Effector memory CD8-positive, alpha-beta T cell (primary cell): ENCODE measurements around the gene SLC29A2.
A peak's percentile ranks its signal among the peaks of the same experiment; 100 is the strongest.

ENCODE experiments used
- ATAC-seq: fragments of 150-1000 bp; cut with Tn5 transposase; replicated peaks from 2 replicates; pipeline ENCODE4 v1.10.0; 2021; ENCODE audit warnings: mild to moderate bottlenecking, moderate library complexity
- DNase-seq, 3 experiments: peaks; one replicate each; pipeline ENCODE4 v3.0.0; 2021
- H3K27ac Mint-ChIP-seq, 2 donors: one replicate each; pipeline ENCODE4 v1.8.0; 2022; ENCODE audit warnings: mild to moderate bottlenecking in 2 of 2, mixed read lengths in 2 of 2, moderate library complexity in 2 of 2
- H3K27me3 Mint-ChIP-seq, 2 donors: one replicate each; pipeline ENCODE4 v1.8.0; 2022; ENCODE audit warnings: mixed read lengths in 2 of 2
- H3K36me3 Mint-ChIP-seq: one replicate; pipeline ENCODE4 v1.8.0; 2022; ENCODE audit warnings: mild to moderate bottlenecking, moderate library complexity, mixed read lengths; ENCODE audit not compliant: insufficient read depth
- H3K4me1 Mint-ChIP-seq, 2 donors: one replicate each; pipeline ENCODE4 v1.8.0; 2022; ENCODE audit warnings: low read depth in 2 of 2, mixed read lengths in 2 of 2
- H3K4me3 Mint-ChIP-seq, 2 donors: one replicate each; pipeline ENCODE4 v1.8.0; 2022; ENCODE audit warnings: mild to moderate bottlenecking in 2 of 2, mixed read lengths in 2 of 2, moderate library complexity in 2 of 2
- H3K9me3 Mint-ChIP-seq, 2 donors: one replicate each; pipeline ENCODE4 v1.8.0; 2022; ENCODE audit warnings: mixed read lengths in 2 of 2

Gene SLC29A2

GRCh38 chr11:66331542-66332370 is 39.8 kb downstream of the SLC29A2 start:
- Mint-ChIP-seq H3K27me3 (no peaks in the 10 kb centered on the region), H3K4me3 (no peak overlapping the region), H3K36me3 (peaks cover 11% of the 10 kb centered on the region), H3K4me1 (peaks cover 29 to 34% of the 10 kb centered on the region in 2 donors), H3K9me3 (no peaks in the 10 kb centered on the region), H3K27ac (no peak overlapping the region)
- no peak for ATAC-seq
- no peak for DNase-seq

- no peak for ATAC-seq
- Mint-ChIP-seq H3K36me3 (peaks cover 4% of the 10 kb centered on the region), H3K27ac (no peak overlapping the region), H3K4me1 (peaks cover 25 to 29% of the 10 kb centered on the region in 2 donors), H3K27me3 (no peaks in the 10 kb centered on the region), H3K4me3 (no peak overlapping the region), H3K9me3 (no peaks in the 10 kb centered on the region)
- no peak for DNase-seq
Measured at GRCh38 chr11:66330931-66331330, 40.6 kb downstream of the SLC29A2 start.

GRCh38 chr11:66329165-66329673 is 42.3 kb downstream of the SLC29A2 start:
- H3K36me3 Mint-ChIP-seq: peaks cover 4% of the 10 kb centered on the region
- DNase-seq (no peak), ATAC-seq (no peak)
- H3K4me3 Mint-ChIP-seq: peak overlapping the region; percentile 15 to 32
- peaks cover 26 to 27% of the 10 kb centered on the region in 2 donors for H3K4me1 Mint-ChIP-seq
- no peaks in the 10 kb centered on the region for H3K27me3 Mint-ChIP-seq
- peak overlapping the region in 1 of 2 donors; percentile 66 for H3K27ac Mint-ChIP-seq
- no peaks in the 10 kb centered on the region for H3K9me3 Mint-ChIP-seq

- peak overlapping the region; percentile 0 to 66 for H3K27ac Mint-ChIP-seq
- peak overlapping the region; percentile 27 to 32 for H3K4me3 Mint-ChIP-seq
- H3K36me3 Mint-ChIP-seq: peaks cover 4% of the 10 kb centered on the region
- peak; percentile 69 for ATAC-seq
- peaks cover 27 to 29% of the 10 kb centered on the region in 2 donors for H3K4me1 Mint-ChIP-seq
- H3K9me3 Mint-ChIP-seq: no peaks in the 10 kb centered on the region
- no peaks in the 10 kb centered on the region for H3K27me3 Mint-ChIP-seq
- peak; percentile 75 to 81 (median 79) for DNase-seq
Measured at GRCh38 chr11:66328302-66329144, 43.0 kb downstream of the SLC29A2 start.

GRCh38 chr11:66328031-66328301 is 43.6 kb downstream of the SLC29A2 start:
- DNase-seq: peak; percentile 71 to 79 (median 74)
- Mint-ChIP-seq H3K36me3 (peaks cover 4% of the 10 kb centered on the region), H3K27me3 (no peaks in the 10 kb centered on the region), H3K4me3 (peak overlapping the region; percentile 27 to 32), H3K4me1 (peaks cover 27 to 29% of the 10 kb centered on the region in 2 donors), H3K9me3 (no peaks in the 10 kb centered on the region), H3K27ac (peak overlapping the region; percentile 0 to 66)
- peak; percentile 93 for ATAC-seq

GRCh38 chr11:66327171-66328030 is 44.2 kb downstream of the SLC29A2 start:
- Mint-ChIP-seq H3K4me3 (peak overlapping the region; percentile 27 to 32), H3K27me3 (no peaks in the 10 kb centered on the region), H3K4me1 (peaks cover 27 to 29% of the 10 kb centered on the region in 2 donors), H3K27ac (peak overlapping the region; percentile 0 to 66), H3K9me3 (no peaks in the 10 kb centered on the region), H3K36me3 (peaks cover 4% of the 10 kb centered on the region)
- DNase-seq (no peak), ATAC-seq (no peak)

- peaks cover 4% of the 10 kb centered on the region for H3K36me3 Mint-ChIP-seq
- DNase-seq: no peak
- H3K27me3 Mint-ChIP-seq: no peaks in the 10 kb centered on the region
- ATAC-seq: no peak
- peak overlapping the region; percentile 71 to 82 for H3K27ac Mint-ChIP-seq
- no peaks in the 10 kb centered on the region for H3K9me3 Mint-ChIP-seq
- H3K4me1 Mint-ChIP-seq: peaks cover 27 to 29% of the 10 kb centered on the region in 2 donors
- H3K4me3 Mint-ChIP-seq: peak overlapping the region; percentile 32 to 46
Measured at GRCh38 chr11:66326261-66327111, 45.1 kb downstream of the SLC29A2 start.

- no peaks in the 10 kb centered on the region for H3K27me3 Mint-ChIP-seq
- no peak for ATAC-seq
- peak overlapping the region in 1 of 2 donors; percentile 11 for H3K4me3 Mint-ChIP-seq
- no peak for DNase-seq
- no peaks in the 10 kb centered on the region for H3K9me3 Mint-ChIP-seq
- H3K4me1 Mint-ChIP-seq: peaks cover 27 to 29% of the 10 kb centered on the region in 2 donors
- peaks cover 5% of the 10 kb centered on the region for H3K36me3 Mint-ChIP-seq
- H3K27ac Mint-ChIP-seq: peak overlapping the region in 1 of 2 donors; percentile 71
Measured at GRCh38 chr11:66325263-66325671, 46.3 kb downstream of the SLC29A2 start.

- DNase-seq (no peak), ATAC-seq (no peak)
- Mint-ChIP-seq H3K9me3 (no peaks in the 10 kb centered on the region), H3K27me3 (no peaks in the 10 kb centered on the region), H3K36me3 (peaks cover 8% of the 10 kb centered on the region), H3K4me3 (no peak overlapping the region), H3K27ac (peak overlapping the region in 1 of 2 donors; percentile 67), H3K4me1 (peaks cover 24 to 34% of the 10 kb centered on the region in 2 donors)
Measured at GRCh38 chr11:66324664-66325063, 46.9 kb downstream of the SLC29A2 start.

- no peak for ATAC-seq
- H3K4me3 Mint-ChIP-seq: no peak overlapping the region
- H3K9me3 Mint-ChIP-seq: no peaks in the 10 kb centered on the region
- no peak for DNase-seq
- peaks cover 8% of the 10 kb centered on the region for H3K36me3 Mint-ChIP-seq
- H3K27ac Mint-ChIP-seq: no peak overlapping the region
- H3K4me1 Mint-ChIP-seq: peaks cover 29 to 43% of the 10 kb centered on the region in 2 donors
- no peaks in the 10 kb centered on the region for H3K27me3 Mint-ChIP-seq
Measured at GRCh38 chr11:66323684-66324083, 47.9 kb downstream of the SLC29A2 start.

- ATAC-seq: no peak
- Mint-ChIP-seq H3K4me1 (peaks cover 29 to 43% of the 10 kb centered on the region in 2 donors), H3K27me3 (no peaks in the 10 kb centered on the region), H3K9me3 (no peaks in the 10 kb centered on the region), H3K4me3 (no peak overlapping the region), H3K36me3 (peaks cover 4% of the 10 kb centered on the region), H3K27ac (no peak overlapping the region)
- DNase-seq: no peak
Measured at GRCh38 chr11:66322732-66323427, 48.7 kb downstream of the SLC29A2 start.

- Mint-ChIP-seq H3K4me1 (peaks cover 26 to 36% of the 10 kb centered on the region in 2 donors), H3K27ac (no peak overlapping the region), H3K9me3 (no peaks in the 10 kb centered on the region), H3K36me3 (peaks cover 4% of the 10 kb centered on the region), H3K4me3 (no peak overlapping the region), H3K27me3 (no peaks in the 10 kb centered on the region)
- DNase-seq: no peak
- no peak for ATAC-seq
Measured at GRCh38 chr11:66321606-66322005, 50.0 kb downstream of the SLC29A2 start.
